Measurements from ENCODE around the gene FOXD2.

The FOXD2 gene

GRCh38 chr1:47423872-47424271 lies 14.0 kb upstream of the FOXD2 start:
- TF ChIP-seq CTCF (IDR thresholded peaks at IDR 0.05), result no peak
- Histone ChIP-seq H3K27ac (no peak overlapping the region), H3K9me3 (no peaks in the 10 kb centered on the region), H3K4me1 (ENCODE audit: control insufficient read depth in 1 of 2, insufficient read depth in 1 of 2, low read depth in 1 of 2, low read length in 1 of 2) (no peaks in the 10 kb centered on the region), H3K36me3 (no peaks in the 10 kb centered on the region), H3K4me3 (ENCODE audit: low read depth in 1 of 2, low read length in 1 of 2) (no peak overlapping the region), H3K27me3 (peaks cover 100% of the 10 kb centered on the region)

GRCh38 chr1:47424336-47424982 lies 13.4 kb upstream of the FOXD2 start:
- no peak overlapping the region for H3K27ac ChIP-seq
- TF ChIP-seq CTCF (IDR thresholded peaks at IDR 0.05), result no peak
- no peaks in the 10 kb centered on the region for H3K4me1 ChIP-seq (ENCODE audit: control insufficient read depth in 1 of 2, insufficient read depth in 1 of 2, low read depth in 1 of 2, low read length in 1 of 2)
- H3K36me3 ChIP-seq, result no peaks in the 10 kb centered on the region
- H3K9me3 ChIP-seq, result no peaks in the 10 kb centered on the region
- peaks cover 100% of the 10 kb centered on the region for H3K27me3 ChIP-seq
- H3K4me3 ChIP-seq (ENCODE audit: low read depth in 1 of 2, low read length in 1 of 2), result no peak overlapping the region

- H3K9me3 ChIP-seq, result no peaks in the 10 kb centered on the region
- H3K27ac ChIP-seq, result no peak overlapping the region
- H3K27me3 ChIP-seq, result peaks cover 100% of the 10 kb centered on the region
- peaks cover 22 to 30% of the 10 kb centered on the region in 2 experiments for H3K4me1 ChIP-seq (ENCODE audit: control insufficient read depth in 1 of 2, insufficient read depth in 1 of 2, low read depth in 1 of 2, low read length in 1 of 2)
- no peak for TF ChIP-seq CTCF (IDR thresholded peaks at IDR 0.05)
- no peak overlapping the region for H3K4me3 ChIP-seq (ENCODE audit: low read depth in 1 of 2, low read length in 1 of 2)
- no peaks in the 10 kb centered on the region for H3K36me3 ChIP-seq
These were observed 6.3 kb upstream of the FOXD2 start for GRCh38 chr1:47431534-47431933.

GRCh38 chr1:47432071-47433036 lies 5.5 kb upstream of the FOXD2 start:
- Histone ChIP-seq H3K4me1 (ENCODE audit: control insufficient read depth in 1 of 2, insufficient read depth in 1 of 2, low read depth in 1 of 2, low read length in 1 of 2) (peaks cover 31 to 37% of the 10 kb centered on the region in 2 experiments), H3K9me3 (no peaks in the 10 kb centered on the region), H3K27me3 (peaks cover 100% of the 10 kb centered on the region), H3K4me3 (ENCODE audit: low read depth in 1 of 2, low read length in 1 of 2) (no peak overlapping the region), H3K27ac (no peak overlapping the region), H3K36me3 (no peaks in the 10 kb centered on the region)
- no peak for TF ChIP-seq CTCF (IDR thresholded peaks at IDR 0.05)

GRCh38 chr1:47433037-47433421 lies 4.8 kb upstream of the FOXD2 start:
- TF ChIP-seq CTCF (IDR thresholded peaks at IDR 0.05), result no peak
- peaks cover 31 to 44% of the 10 kb centered on the region in 2 experiments for H3K4me1 ChIP-seq (ENCODE audit: control insufficient read depth in 1 of 2, insufficient read depth in 1 of 2, low read depth in 1 of 2, low read length in 1 of 2)
- H3K9me3 ChIP-seq, result no peaks in the 10 kb centered on the region
- H3K27me3 ChIP-seq, result peaks cover 100% of the 10 kb centered on the region
- no peak overlapping the region for H3K27ac ChIP-seq
- no peak overlapping the region for H3K4me3 ChIP-seq (ENCODE audit: low read depth in 1 of 2, low read length in 1 of 2)
- no peaks in the 10 kb centered on the region for H3K36me3 ChIP-seq

Measured in neutrophil (primary cell).